GM21423 (cell line): ENCODE results near the gene DMBX1.

Source experiments
- ATAC-seq: cut with Tn5 transposase; IDR thresholded peaks from one replicate; pipeline ENCODE4 v1.9.1; 2021; ENCODE audit warnings: mild to moderate bottlenecking, moderate library complexity; ENCODE audit not compliant: unreplicated experiment

The DMBX1 gene

GRCh38 chr1:46522969-46523320 lies 33.3 kb downstream of the DMBX1 start:
- ATAC-seq, result no peak

DNA sequence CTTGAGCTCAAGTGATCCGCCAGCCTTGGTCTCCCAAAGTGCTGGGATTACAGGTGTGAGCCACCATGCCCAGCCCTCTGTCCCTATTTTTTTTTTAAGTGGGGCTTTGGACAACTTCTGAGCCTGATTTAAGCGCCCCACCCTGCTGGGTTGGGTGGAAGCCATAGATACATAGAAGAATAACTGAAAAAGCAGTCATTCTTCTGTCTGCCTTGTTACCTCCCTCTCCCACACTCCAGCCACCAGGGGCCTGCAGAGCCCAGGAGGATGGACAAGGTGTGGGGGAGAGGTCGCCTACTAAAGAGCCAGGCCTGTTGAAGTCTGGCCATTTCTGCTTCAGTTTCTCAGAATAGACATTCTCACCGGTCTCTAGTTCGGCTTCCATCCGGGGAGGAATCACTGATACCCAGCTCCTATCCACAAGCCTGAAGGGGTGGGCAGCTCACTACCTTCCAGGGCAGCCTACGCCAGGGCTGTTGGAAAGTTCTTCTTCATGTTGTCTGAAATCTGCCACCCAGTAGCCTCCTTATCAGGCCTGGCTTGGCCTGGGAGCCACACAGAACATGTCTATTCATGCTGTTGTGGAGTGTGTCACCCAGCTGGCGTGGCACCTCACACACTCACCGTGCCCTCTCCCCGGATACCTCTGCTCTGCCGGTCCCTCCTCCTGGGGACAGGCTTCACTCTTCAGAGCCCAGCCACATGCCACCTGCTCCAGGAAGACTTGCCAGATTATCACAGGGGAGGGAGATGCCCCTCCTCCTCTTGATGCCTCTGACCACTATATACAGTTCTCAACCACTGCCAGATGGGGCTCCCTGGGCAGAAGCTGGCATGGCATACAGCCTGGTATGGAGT lies 34.1 kb downstream of the DMBX1 start:
- no peak for ATAC-seq

GRCh38 chr1:46524843-46525242 lies 35.2 kb downstream of the DMBX1 start:
- ATAC-seq, result no peak

DNA sequence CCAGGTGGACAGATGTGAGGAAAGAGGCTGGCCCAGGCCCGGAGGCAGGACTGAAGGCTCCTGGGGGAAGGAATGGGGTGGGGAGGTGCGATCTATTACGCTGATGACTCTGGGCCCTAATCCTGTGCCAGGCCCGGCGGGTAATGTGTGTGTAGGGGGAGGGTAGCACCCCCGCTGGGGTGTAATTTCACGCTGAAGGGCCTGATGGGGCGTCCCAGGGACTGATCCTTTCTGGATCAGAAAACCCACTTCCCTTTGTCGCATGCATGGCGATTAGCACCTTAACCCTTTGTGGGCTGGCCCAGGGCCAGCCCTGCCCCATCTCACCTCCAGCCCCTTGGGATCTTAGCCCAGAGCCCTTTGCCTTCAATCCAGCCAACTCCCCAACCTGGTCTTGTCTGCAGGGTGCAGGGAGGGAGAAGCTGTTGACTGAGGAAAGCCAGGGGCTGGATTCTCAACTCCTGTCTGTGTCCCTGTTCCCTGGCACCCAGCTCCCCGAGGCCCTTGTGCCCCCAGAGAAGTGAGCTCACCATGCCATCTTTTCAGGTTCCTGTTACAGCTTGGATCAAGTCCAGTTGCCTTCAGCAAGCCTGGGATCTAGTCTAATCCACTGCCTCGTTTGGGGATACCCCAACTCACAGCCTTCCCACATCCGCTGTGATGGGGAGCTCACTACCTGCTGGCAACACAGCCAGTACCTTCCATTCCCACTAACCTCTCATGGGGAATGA lies 35.8 kb downstream of the DMBX1 start:
- ATAC-seq, result no peak

GRCh38 chr1:46526013-46526690 lies 36.5 kb downstream of the DMBX1 start:
- no peak for ATAC-seq

DNA sequence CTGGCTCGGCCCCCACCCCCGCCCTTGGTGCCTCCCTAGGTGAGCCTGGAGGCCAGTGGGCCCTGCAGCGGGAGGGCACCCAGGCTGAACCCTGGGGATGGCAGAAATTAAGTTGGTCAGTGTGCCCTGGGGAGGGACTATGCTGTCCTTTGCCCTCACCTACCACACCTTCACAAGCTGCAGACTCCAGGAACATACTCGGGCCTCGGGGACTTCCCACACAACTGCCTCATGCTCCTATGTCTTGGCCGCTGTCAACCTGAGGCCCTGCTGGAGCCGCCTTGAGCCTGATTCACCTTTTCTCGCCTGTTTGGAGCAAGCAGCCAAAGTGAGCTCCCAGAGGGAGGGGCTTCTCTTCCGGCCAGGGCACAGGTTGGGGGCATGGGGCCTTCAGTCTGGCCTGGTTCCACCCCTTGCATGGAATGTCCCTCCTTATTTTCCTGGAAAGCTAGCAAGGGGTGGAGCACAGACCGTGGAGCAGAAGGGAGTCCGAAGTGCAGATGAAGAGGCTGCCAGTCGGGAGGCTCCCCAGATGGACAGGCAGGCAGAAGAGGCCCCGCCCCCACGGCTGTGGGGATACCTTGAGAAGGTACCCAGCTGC lies 37.2 kb downstream of the DMBX1 start:
- ATAC-seq, result no peak

GRCh38 chr1:46527474-46528296 lies 38.0 kb downstream of the DMBX1 start:
- ATAC-seq, result no peak

GRCh38 chr1:46528297-46528955 lies 38.8 kb downstream of the DMBX1 start:
- ATAC-seq, result no peak

GRCh38 chr1:46529031-46529630 lies 39.5 kb downstream of the DMBX1 start:
- ATAC-seq, result no peak

DNA sequence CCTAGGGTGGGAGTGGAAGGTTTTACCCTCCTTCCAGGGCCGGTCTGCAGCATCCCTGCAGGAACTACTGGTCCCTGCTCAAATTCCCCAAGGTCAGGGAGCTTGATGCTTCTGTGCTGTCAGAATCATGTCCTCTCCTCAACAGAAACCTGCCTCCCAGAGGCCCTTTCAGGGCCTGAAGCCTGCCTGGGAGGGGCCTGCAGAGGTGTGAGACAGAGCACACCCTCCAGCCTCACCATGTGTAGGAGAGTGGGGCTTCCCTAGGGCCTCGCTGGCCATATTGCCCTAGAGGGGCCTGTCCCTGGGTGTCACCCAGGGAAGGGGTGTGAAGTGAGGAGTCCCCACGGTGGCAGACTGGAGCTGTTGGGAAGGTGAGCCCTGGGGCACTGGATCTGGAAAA lies 40.7 kb downstream of the DMBX1 start:
- ATAC-seq, result no peak

- no peak for ATAC-seq
These were observed 41.3 kb downstream of the DMBX1 start for GRCh38 chr1:46530791-46531409.

GRCh38 chr1:46532095-46532494 lies 42.5 kb downstream of the DMBX1 start:
- no peak for ATAC-seq

DNA sequence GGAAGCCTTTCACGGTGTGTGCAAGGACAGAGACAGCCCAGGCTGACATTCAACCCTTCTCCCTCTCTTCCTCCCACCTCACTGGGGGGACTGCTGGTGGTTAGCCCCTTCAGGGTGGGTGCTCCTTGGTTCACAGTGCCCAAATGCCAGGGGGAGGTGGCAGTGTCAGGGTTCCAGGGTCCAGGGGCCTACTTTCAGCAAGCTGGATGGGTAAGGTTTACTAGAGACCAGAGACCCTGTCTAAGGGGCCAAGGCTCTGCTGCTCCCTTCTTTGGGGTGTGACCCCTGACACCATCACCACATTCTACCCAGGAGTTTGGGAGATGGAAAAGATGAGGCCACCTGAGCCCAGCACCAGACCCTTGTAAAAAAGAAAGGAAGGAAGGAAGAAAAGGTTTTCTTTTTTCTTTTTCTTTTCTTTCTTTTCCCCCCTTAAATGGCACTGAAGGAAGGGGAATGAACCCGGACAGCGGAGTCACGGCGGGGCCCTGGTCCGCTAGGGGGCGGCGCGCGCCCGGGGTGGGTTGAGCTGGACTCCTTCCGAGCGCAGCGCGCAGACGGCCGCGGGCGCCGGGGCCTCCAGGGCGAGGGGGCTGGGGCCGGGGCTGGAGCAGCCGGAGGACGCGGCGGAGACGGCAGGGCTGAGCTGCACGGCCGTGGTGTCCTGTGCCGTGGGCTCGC lies 43.0 kb downstream of the DMBX1 start:
- no peak for ATAC-seq

GRCh38 chr1:46533179-46533864 lies 43.7 kb downstream of the DMBX1 start:
- ATAC-seq, result no peak

- no peak for ATAC-seq
These were observed 45.4 kb downstream of the DMBX1 start for GRCh38 chr1:46535063-46535462.

DNA sequence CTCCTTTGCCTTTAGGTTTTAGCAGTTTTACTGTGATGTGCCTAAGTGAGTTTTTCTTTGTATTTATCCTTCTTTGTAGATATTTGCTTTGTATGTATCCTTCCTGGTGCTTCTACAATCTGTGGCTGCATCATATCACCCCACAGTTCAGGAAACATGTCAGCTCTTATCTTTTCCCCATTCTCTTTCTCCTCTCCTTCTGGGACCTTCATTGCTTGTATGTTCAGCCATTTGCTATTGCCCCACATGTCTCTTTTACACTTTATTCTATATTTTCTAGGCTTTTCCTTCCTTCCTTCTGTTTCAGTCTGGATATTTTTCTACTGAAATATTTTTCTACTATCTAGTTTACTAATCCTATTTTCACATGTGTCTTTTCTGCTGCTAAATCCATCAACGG lies 46.9 kb downstream of the DMBX1 start:
- ATAC-seq, result no peak

GRCh38 chr1:46537651-46538050 lies 48.0 kb downstream of the DMBX1 start:
- no peak for ATAC-seq

- no peak for ATAC-seq
These were observed 48.5 kb downstream of the DMBX1 start for GRCh38 chr1:46538147-46538546.
